ENCODE results near the gene CENPC. TPM values are rescaled to one million over a fixed set of nuclear protein-coding genes. Genes with fewer than 3 reads are reported as not detected.
A peak's percentile ranks its signal among the peaks of the same experiment; 100 is the strongest.

CENPC gene
- total and polyA plus RNA-seq, 12 donors, result 2.3 to 12.9 (median 10.6) TPM

GRCh38 chr4:67546004-67546356 lies 677 bp upstream of the CENPC start:
- ATAC-seq (no peak), DNase-seq (no peak)
- H3K27me3 ChIP-seq, result no peaks in the 10 kb centered on the region
- 43 to 47% methylated on average over 4 of the region's 4 CpGs for WGBS, 2 donors
- H3K4me1 ChIP-seq, result peaks cover 0 to 39% (median 25%) of the 10 kb centered on the region in 9 donors
- H3K9me3 ChIP-seq, result no peaks in the 10 kb centered on the region
- peaks cover 0 to 26% (median 0%) of the 10 kb centered on the region in 9 donors for H3K36me3 ChIP-seq
- H3K4me3 ChIP-seq, result peak overlapping the region in 9 of 10 donors; percentile 48 to 92 (median 83)
- H3K27ac ChIP-seq, result peak overlapping the region; percentile 1 to 98 (median 90)
- intact Hi-C loops (cut with DNase I), result loop anchor here in 5 of 10 donors (5.0 to 10.0 kb wide), 4 partner anchors 79 to 799 kb away; partner anchors contain the start of gene UBA6 (in 3 of the 5)
- no peak for TF ChIP-seq CTCF (IDR thresholded peaks at IDR 0.05)

GRCh38 chr4:67542076-67542475 lies 3.2 kb downstream of the CENPC start:
- intact Hi-C loops (cut with DNase I), result loop anchor here in 3 of 10 donors (2.0 to 10.0 kb wide), 3 partner anchors 83 to 803 kb away; partner anchors contain the start of gene UBA6 (in 1 of the 3)
- DNase-seq (no peak), ATAC-seq (no peak)
- Histone ChIP-seq H3K4me3 (no peak overlapping the region), H3K4me1 (peaks cover 0 to 39% (median 25%) of the 10 kb centered on the region in 9 donors), H3K27me3 (no peaks in the 10 kb centered on the region), H3K27ac (no peak overlapping the region), H3K36me3 (peaks cover 0 to 66% (median 9%) of the 10 kb centered on the region in 9 donors), H3K9me3 (no peaks in the 10 kb centered on the region)
- TF ChIP-seq CTCF (IDR thresholded peaks at IDR 0.05), result no peak
- 56 to 79% methylated on average over 1 of the region's 1 CpG for WGBS, 2 donors

GRCh38 chr4:67539830-67540229 lies 5.5 kb downstream of the CENPC start:
- DNase-seq, result no peak
- TF ChIP-seq CTCF (IDR thresholded peaks at IDR 0.05), result no peak
- Histone ChIP-seq H3K27me3 (no peaks in the 10 kb centered on the region), H3K4me1 (peaks cover 0 to 32% (median 20%) of the 10 kb centered on the region in 9 donors), H3K36me3 (peaks cover 0 to 88% (median 14%) of the 10 kb centered on the region in 9 donors), H3K9me3 (no peaks in the 10 kb centered on the region), H3K4me3 (no peak overlapping the region), H3K27ac (no peak overlapping the region)
- intact Hi-C loops (cut with DNase I), result loop anchor here in 2 of 10 donors (10.0 kb wide), 2 partner anchors 85 to 805 kb away; no protein-coding TSS in a partner anchor
- 100% methylated on average over 1 of the region's 1 CpG for WGBS, 2 donors
- no peak for ATAC-seq

- intact Hi-C loops (cut with DNase I), result no loop called here
Observed at GRCh38 chr4:67535280-67535840, 9.9 kb downstream of the CENPC start.

More at GRCh38 chr4:67535280-67535840, 9.9 kb downstream of the CENPC start:
- WGBS, 2 donors, result 91 to 93% methylated on average over 2 of the region's 2 CpGs
- ATAC-seq (no peak), DNase-seq (no peak)
- H3K9me3 ChIP-seq, result peaks cover 0 to 11% (median 0%) of the 10 kb centered on the region in 11 donors
- peaks cover 0 to 100% (median 37%) of the 10 kb centered on the region in 9 donors for H3K36me3 ChIP-seq
- no peak overlapping the region for H3K4me3 ChIP-seq
- no peak overlapping the region for H3K27ac ChIP-seq
- H3K4me1 ChIP-seq, result no peaks in the 10 kb centered on the region
- no peaks in the 10 kb centered on the region for H3K27me3 ChIP-seq
- TF ChIP-seq CTCF (IDR thresholded peaks at IDR 0.05), result no peak

Measured in heart right ventricle (tissue), 16 donors.